Kasumi-1 (cell line): ENCODE data around the gene NDEL1.

ENCODE experiments used
- DNase-seq, 2 experiments: peaks; one replicate each; lab custom pipeline; 2025; lab: John Stamatoyannopoulos, UW

Gene NDEL1

GRCh38 chr17:8417806-8418205, 17.9 kb upstream of the NDEL1 start:
- no peak for DNase-seq

GRCh38 chr17:8418471-8418870, 17.2 kb upstream of the NDEL1 start:
- no peak for DNase-seq

DNA sequence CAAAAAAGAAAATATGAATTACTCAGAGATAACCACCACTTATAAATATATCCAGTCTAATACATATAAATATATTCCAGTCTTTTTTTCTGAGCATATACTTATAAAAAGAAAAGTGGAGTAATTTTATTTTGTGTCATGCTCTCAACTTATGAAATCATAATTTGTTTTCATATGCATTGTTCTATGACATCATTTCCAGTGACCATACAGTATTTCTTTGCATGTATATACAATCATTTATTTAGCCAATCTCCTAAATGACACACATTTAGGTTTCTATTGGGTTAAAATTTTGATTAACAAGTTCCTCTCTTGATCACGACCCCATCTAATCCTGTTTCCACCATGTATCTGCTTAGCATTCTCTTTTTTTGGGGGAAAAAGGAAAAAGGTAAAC, 16.4 kb upstream of the NDEL1 start:
- DNase-seq: no peak

DNA sequence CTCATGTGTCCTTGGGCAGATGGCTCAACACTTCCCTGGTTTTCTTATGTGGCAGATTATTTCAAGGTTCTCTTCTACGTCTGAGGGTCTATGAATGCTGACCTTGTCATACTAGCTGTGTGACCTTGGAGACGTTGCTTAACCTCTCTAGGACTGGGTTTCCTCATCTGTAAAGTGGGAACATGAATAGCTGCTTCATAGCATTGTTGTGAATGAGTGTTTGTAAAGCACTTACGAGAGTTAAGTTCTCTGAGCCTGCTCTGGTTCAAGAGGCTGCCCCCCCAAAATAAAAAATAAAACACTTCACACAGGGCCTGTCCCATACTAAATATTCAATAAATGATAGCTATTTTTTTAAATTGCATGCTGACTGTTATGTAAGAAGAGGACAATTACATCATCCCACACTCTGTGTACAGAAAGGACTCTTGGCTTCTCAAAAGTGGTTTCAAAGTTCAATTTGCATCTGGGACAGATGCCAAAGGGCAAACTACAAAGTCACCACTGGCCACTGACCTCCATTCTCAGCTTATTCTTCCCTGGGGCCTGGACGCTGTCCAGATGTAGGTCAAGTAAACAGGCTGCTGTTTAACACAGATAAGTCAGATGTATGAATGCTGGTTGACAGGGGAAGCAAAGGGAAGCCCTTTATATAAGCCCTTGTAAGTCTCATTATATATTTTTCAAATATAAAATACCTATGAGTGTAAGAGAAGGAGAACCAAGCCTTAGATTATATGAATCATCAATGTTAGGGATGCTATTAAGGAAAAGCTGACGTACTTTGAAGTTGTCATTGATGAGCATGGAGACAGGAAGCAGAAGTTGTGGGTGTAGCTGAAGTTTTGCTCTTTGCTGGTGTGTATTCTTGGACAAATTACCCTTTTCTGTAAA, 15.4 kb upstream of the NDEL1 start:
- peak in 1 of 2 experiments; percentile 15 for DNase-seq

- DNase-seq: no peak
Observed at GRCh38 chr17:8421571-8421970, 14.1 kb upstream of the NDEL1 start.

GRCh38 chr17:8426094-8426720, 9.5 kb upstream of the NDEL1 start:
- no peak for DNase-seq

- no peak for DNase-seq
Observed at GRCh38 chr17:8426802-8427201, 8.9 kb upstream of the NDEL1 start.

DNA sequence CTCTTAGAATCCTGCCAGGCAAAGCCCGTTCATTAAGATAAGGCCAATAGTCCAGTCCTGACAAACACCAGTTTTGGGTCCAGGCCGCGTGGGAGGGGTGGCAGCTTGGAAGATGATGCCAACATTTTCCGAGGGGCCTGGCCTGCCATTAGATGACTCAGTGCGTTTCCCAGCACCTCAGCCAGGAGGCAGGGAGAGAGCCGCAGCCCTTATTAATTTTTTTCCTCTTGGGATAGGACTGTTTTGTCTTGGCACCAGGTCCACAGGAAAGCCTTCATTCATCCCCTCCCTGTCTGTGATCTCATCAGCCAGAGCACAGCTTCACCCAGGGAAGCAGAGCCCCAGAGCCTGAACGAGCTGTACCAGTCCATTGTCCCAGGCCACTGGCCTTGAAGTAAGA, 4.7 kb upstream of the NDEL1 start:
- DNase-seq: no peak

- DNase-seq: peak; percentile 16 to 18
Observed at GRCh38 chr17:8436169-8436843, 622 bp downstream of the NDEL1 start.

- DNase-seq: no peak
Observed at GRCh38 chr17:8436844-8437171, 1.1 kb downstream of the NDEL1 start.

DNA sequence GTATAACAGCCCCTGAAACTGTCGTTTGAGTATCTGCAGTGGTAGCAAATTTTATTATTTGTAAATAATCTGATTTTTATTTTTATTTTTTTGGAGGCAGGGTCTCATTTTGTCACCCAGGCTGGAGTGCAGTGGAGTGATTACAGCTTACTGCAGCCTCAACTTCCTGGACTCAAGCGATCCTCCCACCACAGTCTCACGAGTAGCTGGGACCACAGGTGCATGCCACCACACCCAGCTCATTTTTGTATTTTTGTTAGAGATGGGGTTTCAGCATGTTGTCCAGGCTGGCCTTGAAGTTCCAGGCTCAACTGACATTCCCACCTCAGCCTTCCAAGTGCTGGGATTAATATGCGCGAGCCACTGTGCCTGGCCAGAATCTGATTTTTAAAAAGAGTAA, 2.8 kb downstream of the NDEL1 start:
- DNase-seq: no peak

- DNase-seq: no peak
Observed at GRCh38 chr17:8439681-8440080, 4.0 kb downstream of the NDEL1 start.

DNA sequence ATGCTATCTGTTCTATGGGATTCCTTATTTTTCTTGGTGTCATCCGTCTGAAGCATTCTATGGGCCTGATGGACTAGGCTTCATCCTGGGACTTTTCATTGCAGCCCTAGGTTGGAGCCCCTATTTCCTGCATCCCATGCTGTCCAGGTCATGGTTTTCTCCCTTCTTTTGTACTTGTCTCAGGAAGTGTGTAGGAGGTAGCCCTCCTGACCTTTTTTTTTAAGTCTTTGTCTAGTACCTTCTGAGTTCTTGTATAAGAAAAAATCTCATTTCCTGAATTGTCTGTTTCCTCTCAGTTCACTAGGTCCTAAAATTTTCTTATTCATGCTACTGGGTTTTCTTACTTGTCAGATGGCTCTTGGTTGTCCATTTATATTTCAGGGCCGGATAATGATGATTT, 6.0 kb downstream of the NDEL1 start:
- DNase-seq: no peak

DNA sequence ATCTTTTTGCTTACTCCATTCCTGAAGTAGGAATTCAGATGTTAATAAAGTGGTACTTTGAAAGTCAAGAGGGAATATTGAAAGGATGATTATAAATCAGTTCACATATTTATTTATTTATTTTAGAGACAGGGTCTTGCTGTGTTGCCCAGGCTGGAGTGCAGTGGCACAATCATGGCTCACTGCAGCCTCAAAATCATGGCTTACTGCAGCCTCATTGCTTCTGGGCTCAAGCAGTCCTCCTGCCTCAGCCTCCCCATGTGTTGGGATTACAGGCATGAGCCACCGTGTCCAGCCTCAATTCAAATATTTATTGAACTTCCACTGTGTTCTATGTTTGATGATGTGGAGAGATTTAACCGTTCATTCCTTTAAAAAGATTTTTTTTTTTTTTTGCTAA, 6.6 kb downstream of the NDEL1 start:
- no peak for DNase-seq

- DNase-seq: no peak
Observed at GRCh38 chr17:8443756-8444155, 8.1 kb downstream of the NDEL1 start.

DNA sequence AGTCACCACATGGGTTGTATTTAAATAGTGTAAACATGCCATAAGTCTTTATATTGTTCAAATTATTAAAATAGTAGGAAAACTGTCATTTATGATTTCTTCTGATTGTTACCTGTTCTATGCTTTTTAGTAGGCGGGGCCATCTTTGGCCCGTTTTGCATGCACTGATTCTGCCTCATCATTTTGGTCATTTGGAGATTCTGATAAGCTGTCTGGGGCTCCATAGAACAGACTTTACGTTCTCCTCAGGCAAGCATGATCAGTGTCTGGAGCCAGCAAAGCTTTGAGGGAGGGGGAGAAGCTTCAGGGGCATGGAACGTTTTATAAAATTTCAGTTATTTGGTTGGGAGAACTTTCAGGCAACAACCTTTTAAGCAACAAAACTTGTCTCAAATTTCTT, 8.8 kb downstream of the NDEL1 start:
- no peak for DNase-seq

DNA sequence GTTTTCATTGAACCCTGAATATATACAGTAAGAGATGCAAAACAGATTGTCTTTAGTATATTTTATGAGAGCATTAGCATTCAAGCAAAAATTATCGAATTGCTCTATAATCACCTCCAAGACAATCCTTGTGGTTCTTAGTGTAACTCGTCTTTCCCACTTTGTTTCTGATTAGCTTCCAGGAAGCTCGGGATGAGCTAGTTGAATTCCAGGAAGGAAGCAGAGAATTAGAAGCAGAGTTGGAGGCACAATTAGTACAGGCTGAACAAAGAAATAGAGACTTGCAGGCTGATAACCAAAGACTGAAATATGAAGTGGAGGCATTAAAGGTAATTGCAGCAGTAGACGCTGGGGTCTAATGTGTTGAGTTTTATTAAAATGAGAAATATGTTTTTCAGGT, 9.9 kb downstream of the NDEL1 start:
- DNase-seq: no peak

DNA sequence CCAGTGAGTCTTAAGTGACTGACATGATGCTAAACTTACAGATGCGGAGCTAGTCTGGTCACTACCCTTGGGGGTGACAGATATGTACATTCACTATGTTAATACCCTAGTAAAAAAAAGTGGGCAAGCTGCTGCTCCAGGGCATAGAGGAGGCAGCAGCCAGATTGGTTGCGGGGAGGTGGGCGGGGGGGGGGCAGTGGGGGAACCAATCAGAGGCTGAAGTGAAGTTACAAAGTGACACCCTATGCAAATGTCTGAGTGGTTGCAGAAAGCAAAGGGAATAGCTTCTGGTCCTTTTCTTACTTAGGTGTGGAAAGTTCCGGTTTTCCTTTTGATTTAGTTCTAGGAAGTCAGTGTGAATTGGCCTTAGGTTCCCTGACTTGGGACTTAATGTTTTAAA, 12.1 kb downstream of the NDEL1 start:
- DNase-seq: no peak

GRCh38 chr17:8448310-8448709, 12.6 kb downstream of the NDEL1 start:
- no peak for DNase-seq

DNA sequence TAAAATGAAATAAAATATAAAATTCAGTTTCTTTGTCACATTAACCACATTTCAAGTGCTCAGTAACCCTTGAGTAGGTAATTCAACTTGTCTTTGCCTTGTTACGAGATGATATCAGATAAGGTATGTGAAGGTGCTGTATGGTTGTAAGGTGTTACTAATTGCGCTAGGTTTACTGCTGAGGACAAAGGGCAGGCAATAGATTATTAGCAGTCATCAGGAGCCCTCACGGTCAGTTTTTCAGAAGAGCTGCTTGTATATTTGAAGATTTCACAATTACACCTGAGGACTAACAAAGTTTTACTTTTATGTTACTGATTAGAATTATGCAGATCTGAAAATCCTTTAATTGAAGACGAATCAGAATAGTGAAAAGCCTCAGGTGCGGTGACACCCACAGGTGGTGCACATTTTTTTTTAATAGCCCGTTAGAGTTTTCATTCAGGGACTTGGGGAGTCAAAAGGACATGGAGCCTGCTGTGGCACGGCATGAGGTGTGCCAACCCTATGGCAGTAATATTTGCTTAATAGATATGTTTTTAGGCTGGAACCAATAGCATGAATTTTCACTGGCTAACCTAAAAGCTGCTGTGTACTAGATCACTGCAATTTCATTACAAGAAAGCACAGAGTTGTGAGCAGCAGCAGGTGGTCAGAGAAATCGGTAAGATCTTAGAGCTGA, 16.4 kb downstream of the NDEL1 start:
- DNase-seq: no peak

DNA sequence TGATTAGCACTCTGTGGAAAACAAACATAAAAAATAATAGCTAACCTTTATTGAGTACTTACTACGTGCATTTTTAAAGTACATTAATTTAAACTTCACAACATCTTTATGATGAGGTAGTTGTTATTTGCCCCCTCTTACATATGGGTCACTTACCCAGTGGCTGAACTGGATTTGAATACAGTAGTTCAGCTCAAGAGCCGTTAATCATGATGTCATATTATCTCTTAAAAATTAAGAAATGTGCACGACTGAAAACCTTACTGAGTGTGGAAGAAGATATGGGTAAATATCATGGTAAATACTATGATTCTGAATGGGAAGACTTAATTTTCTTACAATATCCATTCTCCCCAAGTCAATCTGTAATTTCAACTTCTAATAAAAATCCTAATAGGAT, 17.6 kb downstream of the NDEL1 start:
- DNase-seq: no peak

GRCh38 chr17:8455665-8456209, 20.1 kb downstream of the NDEL1 start:
- no peak for DNase-seq
